Smooth muscle cell (in vitro differentiated cells): Measurements from ENCODE around the gene SUN5. TPM values are rescaled to one million over a fixed set of nuclear protein-coding genes. Genes with fewer than 3 reads are reported as not detected.

Experiments
- DNase-seq: peaks from one replicate; lab custom pipeline; 2025; ENCODE audit not compliant: unreplicated experiment; lab: John Stamatoyannopoulos, UW
- H2AFZ ChIP-seq: fragments of 200-600 bp; sonication (generic); 2 replicates; pipeline ENCODE4 v1.6.0; 2016; ENCODE audit warnings: antibody characterized with exemption, low read depth, mild to moderate bottlenecking
- H3F3A ChIP-seq: fragments of 200-600 bp; sonication (generic); 2 replicates; pipeline ENCODE4 v1.6.0; 2017; ENCODE audit warnings: antibody characterized with exemption, low read depth
- H3K27ac ChIP-seq: fragments of 200-600 bp; sonication (generic); 2 replicates; pipeline ENCODE4 v1.5.1; 2016; ENCODE audit warnings: low read depth, mild to moderate bottlenecking
- H3K27me3 ChIP-seq: fragments of 200-600 bp; sonication (generic); 2 replicates; pipeline ENCODE4 v1.6.1; 2016; ENCODE audit warnings: low read depth, mild to moderate bottlenecking
- H3K36me3 ChIP-seq: fragments of 200-600 bp; sonication (generic); 2 replicates; pipeline ENCODE4 v1.5.1; 2016; ENCODE audit warnings: low read depth
- H3K4me1 ChIP-seq: fragments of 200-600 bp; sonication (generic); 2 replicates; pipeline ENCODE4 v1.5.1; 2016; ENCODE audit warnings: low read depth
- H3K4me2 ChIP-seq: fragments of 200-600 bp; sonication (generic); 2 replicates; pipeline ENCODE4 v1.6.0; 2016; ENCODE audit warnings: mild to moderate bottlenecking
- H3K4me3 ChIP-seq: fragments of 200-600 bp; sonication (generic); 2 replicates; pipeline ENCODE4 v1.5.1; 2016; ENCODE audit warnings: mild to moderate bottlenecking
- H3K79me2 ChIP-seq: fragments of 200-600 bp; sonication (generic); 2 replicates; pipeline ENCODE4 v1.6.0; 2016; ENCODE audit warnings: low read depth, mild to moderate bottlenecking
- H3K9ac ChIP-seq: fragments of 200-600 bp; sonication (generic); 2 replicates; pipeline ENCODE4 v1.6.0; 2016; ENCODE audit warnings: low read depth
- H3K9me3 ChIP-seq: fragments of 200-600 bp; sonication (generic); replicated peaks from 2 replicates; pipeline ENCODE4 v1.5.1; 2016; ENCODE audit warnings: low read depth
- H4K20me1 ChIP-seq: fragments of 200-600 bp; sonication (generic); 2 replicates; pipeline ENCODE4 v1.6.0; 2016; ENCODE audit warnings: low read depth
- WGBS: methylation state at CpG from one replicate; pipeline ENCODE4 v1.1.7; 2016; ENCODE audit warnings: low lambda C conversion rate; 5-methylcytosine and 5-hydroxymethylcytosine counted together
- polyA plus RNA-seq: library from polyadenylated mRNA; unstranded; fragments of >200 nt; fragmentation: Nextera tagmentation; extraction: Ambion mirVana; gene quantifications from 2 replicates; pipeline ENCODE4 v1.2.1, GENCODE V29; 2016
- total RNA-seq: library from RNA; depleted of rRNA; stranded (reverse); fragments of >200 nt; gene quantifications from 2 replicates; pipeline ENCODE4 v1.2.3, GENCODE V29; 2014
- TF ChIP-seq, protein P1 (sequence below): fragments of 200-600 bp; sonication (generic); IDR thresholded peaks from 2 replicates; pipeline ENCODE4 v1.5.1; 2017; ENCODE audit warnings: borderline replicate concordance, mild to moderate bottlenecking, antibody characterized with exemption; ENCODE audit not compliant: insufficient read depth, poor library complexity, severe bottlenecking

SUN5 gene
- total and polyA plus RNA-seq, 2 experiments from 2014 or later: not detected

- no peak for DNase-seq
- Histone ChIP-seq H3K4me3 (no peak overlapping the region), H3F3A (no peaks in the 10 kb centered on the region), H3K27ac (no peak overlapping the region), H3K9ac (no peak overlapping the region), H3K4me2 (no peak overlapping the region), H3K36me3 (no peaks in the 10 kb centered on the region), H4K20me1 (no peaks in the 10 kb centered on the region), H2AFZ (no peak overlapping the region), H3K27me3 (peaks cover 25% of the 10 kb centered on the region), H3K79me2 (no peaks in the 10 kb centered on the region), H3K9me3 (no peaks in the 10 kb centered on the region), H3K4me1 (no peaks in the 10 kb centered on the region)
- TF ChIP-seq, protein P1, sequence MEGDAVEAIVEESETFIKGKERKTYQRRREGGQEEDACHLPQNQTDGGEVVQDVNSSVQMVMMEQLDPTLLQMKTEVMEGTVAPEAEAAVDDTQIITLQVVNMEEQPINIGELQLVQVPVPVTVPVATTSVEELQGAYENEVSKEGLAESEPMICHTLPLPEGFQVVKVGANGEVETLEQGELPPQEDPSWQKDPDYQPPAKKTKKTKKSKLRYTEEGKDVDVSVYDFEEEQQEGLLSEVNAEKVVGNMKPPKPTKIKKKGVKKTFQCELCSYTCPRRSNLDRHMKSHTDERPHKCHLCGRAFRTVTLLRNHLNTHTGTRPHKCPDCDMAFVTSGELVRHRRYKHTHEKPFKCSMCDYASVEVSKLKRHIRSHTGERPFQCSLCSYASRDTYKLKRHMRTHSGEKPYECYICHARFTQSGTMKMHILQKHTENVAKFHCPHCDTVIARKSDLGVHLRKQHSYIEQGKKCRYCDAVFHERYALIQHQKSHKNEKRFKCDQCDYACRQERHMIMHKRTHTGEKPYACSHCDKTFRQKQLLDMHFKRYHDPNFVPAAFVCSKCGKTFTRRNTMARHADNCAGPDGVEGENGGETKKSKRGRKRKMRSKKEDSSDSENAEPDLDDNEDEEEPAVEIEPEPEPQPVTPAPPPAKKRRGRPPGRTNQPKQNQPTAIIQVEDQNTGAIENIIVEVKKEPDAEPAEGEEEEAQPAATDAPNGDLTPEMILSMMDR: no peak
- whole genome bisulfite sequencing: 89% methylated on average over 3 of the region's 3 CpGs
Measured at GRCh38 chr20:33021879-33022278, 17.6 kb upstream of the SUN5 start.

DNA sequence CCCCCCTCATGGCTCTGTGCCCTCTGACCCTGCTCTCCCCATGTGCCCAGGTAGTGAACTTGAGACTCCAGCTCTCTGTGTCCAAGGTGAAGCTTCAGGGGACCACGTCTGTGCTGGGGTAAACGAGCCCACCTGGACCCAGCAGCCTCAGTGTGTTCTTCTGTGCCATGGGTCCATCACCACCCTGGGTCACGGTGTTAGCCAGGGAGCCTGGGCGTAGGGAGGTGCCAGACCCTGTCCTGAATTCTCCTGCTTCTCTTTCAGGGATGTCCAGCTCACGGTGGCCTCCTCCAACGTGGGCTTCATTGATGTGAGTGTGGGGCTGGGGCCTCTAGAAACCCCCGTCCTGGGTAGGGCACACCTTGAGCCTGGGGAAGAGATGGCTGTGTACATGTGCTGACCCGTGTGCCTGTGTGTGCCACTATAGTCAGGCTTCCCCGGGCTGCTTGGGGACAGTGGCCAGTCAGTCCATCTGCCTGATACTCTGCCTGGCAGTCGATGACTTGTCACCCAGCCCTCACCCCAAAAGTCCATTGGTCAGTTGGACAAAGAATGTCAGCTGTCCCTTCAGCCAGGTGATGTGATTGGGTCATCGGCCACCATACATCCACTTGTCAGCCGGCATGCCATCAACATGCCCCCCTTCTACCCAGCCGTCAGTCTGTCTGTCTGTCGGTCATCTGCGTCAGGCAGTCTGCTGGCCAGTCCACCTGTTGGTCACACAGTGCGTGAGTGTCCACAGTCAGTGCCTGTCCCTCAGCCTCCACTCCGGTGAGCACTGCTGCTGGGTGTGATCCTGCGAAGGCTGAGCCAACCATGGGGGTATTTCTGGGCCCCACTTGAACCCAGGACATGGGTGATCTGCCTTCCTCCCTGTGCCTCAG is 16.3 kb upstream of the SUN5 start:
- no peak overlapping the region for H3K9ac ChIP-seq
- H2AFZ ChIP-seq: no peak overlapping the region
- H3K79me2 ChIP-seq: no peaks in the 10 kb centered on the region
- no peaks in the 10 kb centered on the region for H3K36me3 ChIP-seq
- peaks cover 19% of the 10 kb centered on the region for H3K27me3 ChIP-seq
- H3K4me3 ChIP-seq: no peak overlapping the region
- H3K27ac ChIP-seq: no peak overlapping the region
- no peak overlapping the region for H3K4me2 ChIP-seq
- TF ChIP-seq, protein P1: no peak
- H3K9me3 ChIP-seq: no peaks in the 10 kb centered on the region
- no peaks in the 10 kb centered on the region for H3F3A ChIP-seq
- no peaks in the 10 kb centered on the region for H3K4me1 ChIP-seq
- DNase-seq: no peak
- WGBS: 93% methylated on average over 18 of the region's 18 CpGs
- H4K20me1 ChIP-seq: no peaks in the 10 kb centered on the region

- Histone ChIP-seq H3K4me1 (no peaks in the 10 kb centered on the region), H3K36me3 (no peaks in the 10 kb centered on the region), H3F3A (no peaks in the 10 kb centered on the region), H2AFZ (no peak overlapping the region), H3K4me2 (no peak overlapping the region), H3K79me2 (no peaks in the 10 kb centered on the region), H3K9me3 (no peaks in the 10 kb centered on the region), H3K27ac (no peak overlapping the region), H3K9ac (no peak overlapping the region), H3K4me3 (no peak overlapping the region), H3K27me3 (peaks cover 27% of the 10 kb centered on the region), H4K20me1 (no peaks in the 10 kb centered on the region)
- no peak for DNase-seq
- TF ChIP-seq, protein P1: no peak
- 92% methylated on average over 23 of the region's 23 CpGs for WGBS
Measured at GRCh38 chr20:33019465-33020277, 15.4 kb upstream of the SUN5 start.
